Astrocyte of the hippocampus (primary cell): ENCODE measurements around the gene SLC38A1.

Experiments
- DNase-seq: peaks from one replicate; pipeline ENCODE4 v3.0.0; 2011; ENCODE audit warnings: low read depth, low spot score

SLC38A1 gene

DNA sequence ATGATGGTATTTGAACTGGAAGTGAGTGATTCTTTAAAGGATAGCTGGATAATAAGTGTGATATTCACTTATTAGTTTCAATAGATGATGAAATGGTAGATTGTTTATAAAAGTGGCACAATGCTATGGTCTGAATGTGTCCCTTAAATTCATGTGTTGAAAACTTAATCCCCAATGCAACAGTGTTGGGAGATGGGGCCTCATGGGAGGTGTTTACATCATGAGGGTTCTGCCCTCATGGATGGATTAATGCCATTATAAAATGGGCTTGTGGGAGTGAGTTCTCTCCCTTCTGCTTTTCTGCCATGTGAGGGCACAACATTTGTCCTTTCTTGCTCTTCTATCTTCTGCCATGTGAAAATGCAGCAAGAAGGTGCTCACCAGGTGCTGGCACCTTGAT lies 134.0 kb downstream of the SLC38A1 start:
- no peak for DNase-seq

DNA sequence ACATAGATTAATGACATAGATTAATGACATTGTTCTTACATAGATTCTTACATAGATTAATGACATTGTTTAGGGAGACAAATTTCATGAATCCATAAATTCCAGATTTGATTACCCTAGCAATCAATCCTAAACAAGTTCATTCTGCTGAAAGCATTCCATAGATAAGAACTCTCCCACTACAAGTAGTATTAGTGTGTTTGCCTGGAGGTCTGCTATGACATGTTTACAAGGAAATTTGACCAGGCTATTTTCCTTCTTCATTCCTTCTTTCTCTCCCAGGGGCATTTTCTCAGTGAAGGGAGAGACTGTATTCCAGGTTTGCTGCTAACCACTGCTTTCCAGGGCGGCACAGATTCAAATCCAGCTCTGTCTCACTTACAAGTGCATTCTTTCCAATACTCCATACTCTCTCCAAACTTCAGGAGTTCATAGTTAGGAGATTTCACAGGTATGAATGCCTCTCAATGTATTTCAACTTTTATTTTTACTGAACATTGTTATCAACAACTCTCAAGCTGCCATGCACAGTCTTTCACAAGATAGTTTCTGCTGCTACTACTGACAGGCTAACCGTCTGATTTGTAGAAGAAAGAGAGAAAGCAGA lies 134.5 kb downstream of the SLC38A1 start:
- DNase-seq, result no peak

DNA sequence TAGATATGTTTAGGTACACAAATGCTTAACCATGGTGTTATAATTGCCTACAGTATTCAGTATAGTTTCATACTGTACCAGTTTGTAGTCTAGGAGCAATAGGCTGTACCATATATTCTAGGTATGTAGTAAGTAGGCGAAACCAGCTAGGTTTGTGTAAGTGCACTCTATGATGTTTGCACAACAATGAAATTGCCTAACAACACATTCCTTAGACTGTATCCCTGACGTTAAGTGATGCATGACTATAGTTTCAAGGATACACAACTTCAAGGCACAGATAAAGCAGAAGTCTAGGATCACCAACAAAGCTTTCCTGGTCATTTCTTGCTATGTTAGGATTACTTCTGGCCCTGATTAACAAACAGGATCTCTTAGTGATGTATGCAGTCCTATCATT lies 135.1 kb downstream of the SLC38A1 start:
- no peak for DNase-seq
